GM12878 (cell line): ENCODE data around the gene NDRG2. TPM values are rescaled to one million over a fixed set of nuclear protein-coding genes. Genes with fewer than 3 reads are reported as not detected.
A peak's percentile ranks its signal among the peaks of the same experiment; 100 is the strongest.

ENCODE experiments used
- ATAC-seq: fragments of 200-7000 bp; cut with Tn5 transposase; 3 replicates; pipeline ENCODE4 v1.9.1; 2020; ENCODE audit warnings: mild to moderate bottlenecking, moderate library complexity
- BruUV-seq: library from RNA; stranded (reverse); fragments of 400-500 nt; replicated peaks from 2 replicates; lab custom pipeline; 2021; lab: Mats Ljungman, UMichigan
- CTCF ChIA-PET: fragments of 300-600 bp; sonication (Branson Sonifier 250); formaldehyde crosslinking; extraction: SDS; loops from one replicate; lab custom pipeline; 2021; ENCODE audit warnings: inconsistent platforms; lab: Yijun Ruan, JAX
- POLR2A ChIA-PET: fragments of 350-600 bp; formaldehyde crosslinking; extraction: SDS; loops from one replicate; lab custom pipeline; 2021; ENCODE audit warnings: inconsistent platforms; lab: Charles Lee
- RAD21 ChIA-PET: fragments of 300-600 bp; sonication (Branson Sonifier 250); formaldehyde crosslinking; loops from one replicate; lab custom pipeline; 2023; ENCODE audit warnings: antibody characterized with exemption; ENCODE audit not compliant: unreplicated experiment; lab: Charles Lee
- SMC1A ChIA-PET: fragments of 300-600 bp; sonication (Branson Sonifier 250); formaldehyde crosslinking; loops from one replicate; lab custom pipeline; 2023; ENCODE audit not compliant: unreplicated experiment, uncharacterized antibody; lab: Charles Lee
- DNase-seq: peaks from one replicate; pipeline ENCODE4 v3.0.0-alpha.2; 2011; ENCODE audit warnings: low read depth, low spot score
- FAIRE-seq: peaks from 3 replicates; lab custom pipeline; 2011; peaks lifted over from hg19 to GRCh38; lab: Jason Lieb, UNC
- H2AFZ ChIP-seq: 2 replicates; pipeline ENCODE4 v1.6.0; 2011; ENCODE audit warnings: low read depth, low read length, control low read depth; ENCODE audit not compliant: control insufficient read depth
- H3K27ac ChIP-seq: 2 replicates; pipeline ENCODE4 v1.5.1; 2011; ENCODE audit warnings: control low read depth; ENCODE audit not compliant: control insufficient read depth, insufficient read depth
- H3K27me3 ChIP-seq, 2 experiments: replicated peaks in 1 of 2; 2 replicates each; pipeline versions ENCODE4 v1.6.0 to v1.6.1; 2011; ENCODE audit warnings: low read length in 1 of 2; ENCODE audit not compliant: control insufficient read depth in 2 of 2, insufficient read depth in 2 of 2
- H3K36me3 ChIP-seq, 2 experiments: 2 replicates each; pipeline ENCODE4 v1.5.1; 2011; ENCODE audit warnings: low read length in 1 of 2; ENCODE audit not compliant: control insufficient read depth in 2 of 2, insufficient read depth in 2 of 2
- H3K4me1 ChIP-seq: 2 replicates; pipeline ENCODE4 v1.6.1; 2011; ENCODE audit warnings: mild to moderate bottlenecking, low read length, moderate library complexity, mixed read lengths; ENCODE audit not compliant: control insufficient read depth, insufficient read depth
- H3K4me2 ChIP-seq: 2 replicates; pipeline ENCODE4 v1.6.0; 2011; ENCODE audit warnings: control low read depth; ENCODE audit not compliant: control insufficient read depth, insufficient read depth
- H3K4me3 ChIP-seq: fragments of 200-600 bp; sonication (generic); 2 replicates; pipeline ENCODE4 v1.5.1; 2016
- H3K79me2 ChIP-seq: 2 replicates; pipeline ENCODE4 v1.6.0; 2011; ENCODE audit warnings: low read length; ENCODE audit not compliant: control insufficient read depth, insufficient read depth
- H3K9ac ChIP-seq: 2 replicates; pipeline ENCODE4 v1.8.0; 2011; ENCODE audit warnings: low read length, control low read depth, mixed read lengths; ENCODE audit not compliant: control insufficient read depth, insufficient read depth
- H3K9me3 ChIP-seq: replicated peaks from 3 replicates; pipeline ENCODE4 v1.5.1; 2011; ENCODE audit warnings: mild to moderate bottlenecking, low read length; ENCODE audit not compliant: control insufficient read depth, insufficient read depth
- H4K20me1 ChIP-seq: 2 replicates; pipeline ENCODE4 v1.6.0; 2011; ENCODE audit not compliant: control insufficient read depth, insufficient read depth
- IRF5 ChIP-seq: fragments of 450-650 bp; IDR thresholded peaks from 2 replicates; pipeline ENCODE4 v1.6.1; 2017; ENCODE audit warnings: borderline replicate concordance
- KDM1A ChIP-seq: fragments of 200-600 bp; sonication (generic); IDR thresholded peaks from 2 replicates; pipeline ENCODE4 v1.6.1; 2016; ENCODE audit warnings: borderline replicate concordance
- NFYB ChIP-seq: IDR thresholded peaks from 2 replicates; pipeline ENCODE4 v1.6.1; 2011; ENCODE audit warnings: low read depth, mild to moderate bottlenecking, low read length, improper control_type of control experiment, moderate library complexity; ENCODE audit not compliant: insufficient read depth
- NR2C2 ChIP-seq: IDR thresholded peaks from 2 replicates; pipeline ENCODE4 v1.6.1; 2011; ENCODE audit warnings: borderline replicate concordance, low read depth; ENCODE audit not compliant: control insufficient read depth, insufficient read length
- NRF1 ChIP-seq: conservative IDR thresholded peaks from 2 replicates; pipeline ENCODE4 v1.6.1; 2011; ENCODE audit warnings: mild to moderate bottlenecking, low read depth, low read length, improper control_type of control experiment
- PAX5 ChIP-seq: IDR thresholded peaks from 2 replicates; pipeline ENCODE4 v1.6.1; 2011; ENCODE audit warnings: low read depth, low read length, borderline replicate concordance
- PAX8 ChIP-seq: fragments of 450-650 bp; IDR thresholded peaks from 2 replicates; pipeline ENCODE4 v1.6.1; 2017; ENCODE audit warnings: mild to moderate bottlenecking, moderate library complexity
- SKIL ChIP-seq: fragments of 450-650 bp; IDR thresholded peaks from 2 replicates; pipeline ENCODE4 v1.6.1; 2017; ENCODE audit warnings: mild to moderate bottlenecking, low read depth, inconsistent platforms; ENCODE audit not compliant: poor library complexity, severe bottlenecking
- ZNF217 ChIP-seq: fragments of 450-650 bp; IDR thresholded peaks from 2 replicates; pipeline ENCODE4 v1.6.1; 2017; ENCODE audit warnings: antibody characterized with exemption, mild to moderate bottlenecking
- WGBS: methylation state at CpG from one replicate; pipeline ENCODE4 v1.1.6; 2016; ENCODE audit warnings: low lambda C conversion rate; ENCODE audit not compliant: insufficient replicate concordance, insufficient coverage; ENCODE audit errors: missing lambda C conversion rate; 5-methylcytosine and 5-hydroxymethylcytosine counted together
- in situ Hi-C: fragments of 300-500 bp; cut with MboI; formaldehyde crosslinking; loops from 9 replicates; pipeline ENCODE4 v1.14.3; 2018; ENCODE audit warnings: mixed read lengths
- intact Hi-C: fragments of 100-400 bp; cut with micrococcal nuclease; formaldehyde crosslinking; loops from one replicate; pipeline ENCODE4 v1.14.2; 2022; ENCODE audit not compliant: unreplicated experiment
- polyA plus RNA-seq, 11 experiments: library from polyadenylated mRNA; depleted of rRNA in 4 of 11; unstranded in 6 of 11; stranded (reverse) in 5 of 11; fragments of >200 nt; fragmentation: Nextera tagmentation in 4 of 11; fragmentation: Illumina TruSeq in 1 of 11; extraction: Ambion mirVana in 4 of 11; extraction: Trizol in 1 of 11; gene quantifications; 1 replicate in 1 of 11; 2 replicates in 10 of 11; pipeline versions ENCODE4 v1.2.1 to v1.2.3, GENCODE V29; 2011 to 2016; ENCODE audit warnings: inconsistent platforms in 2 of 11, missing spikeins in 2 of 11, low read depth in 1 of 11
- total RNA-seq, 4 experiments: library from RNA; depleted of rRNA in 3 of 4; stranded (reverse); fragments of >200 nt in 3 of 4; fragmentation: Illumina TruSeq in 1 of 4; extraction: Trizol in 1 of 4; gene quantifications; 2 replicates each; pipeline versions ENCODE4 v1.2.1 to v1.2.3, GENCODE V29; 2013 to 2021

The NDRG2 gene
- total and polyA plus RNA-seq, 10 of the 15 experiments (the other 5 are each of a cell fraction or from before 2014, with no cell fraction given), result 0.15 to 0.49 TPM; not detected in 8

- H3K4me2 ChIP-seq, result no peak overlapping the region
- FAIRE-seq (no peak), DNase-seq (no peak), ATAC-seq (peak; percentile 57; the same call in 2 of the 3 replicates)
- POLR2A ChIA-PET, result no interaction called here
- no peak for TF ChIP-seq SKIL
- TF ChIP-seq NR2C2, result no peak
- no peak for TF ChIP-seq NRF1
- no peak for TF ChIP-seq PAX8
- no peak for TF ChIP-seq KDM1A
- TF ChIP-seq PAX5, result no peak
- TF ChIP-seq NFYB, result 0 out of 2 replicates have a peak, but pooled peaks have one; percentile 14
- TF ChIP-seq ZNF217, result no peak
- TF ChIP-seq IRF5, result no peak
- SMC1A ChIA-PET, result no interaction called here
- intact Hi-C loops, result no loop called here
- CTCF ChIA-PET, result interaction anchor here (1.0 to 1.5 kb wide), 2 partner anchors 39 to 49 kb away, joined by 5 read pairs; no protein-coding TSS in a partner anchor
- no peak overlapping the region for H3K9ac ChIP-seq
- H3K79me2 ChIP-seq, result no peaks in the 10 kb centered on the region
- H4K20me1 ChIP-seq, result no peaks in the 10 kb centered on the region
- no peaks in the 10 kb centered on the region for H3K9me3 ChIP-seq
- H3K4me1 ChIP-seq, result no peaks in the 10 kb centered on the region
- BruUV-seq, result no TSS peak
- RAD21 ChIA-PET, result no interaction called here
- 32% methylated on average over 3 of the region's 3 CpGs for WGBS
- in situ Hi-C loops, result no loop called here
- H2AFZ ChIP-seq, result no peak overlapping the region
- no peaks in the 10 kb centered on the region for H3K27me3 ChIP-seq
- H3K36me3 ChIP-seq, result no peaks in the 10 kb centered on the region
- no peak overlapping the region for H3K27ac ChIP-seq
- no peak overlapping the region for H3K4me3 ChIP-seq
Observed at GRCh38 chr14:21054123-21054767, 29.4 kb upstream of the NDRG2 start.
